NCI-H1105 treated with DMSO at 0.1 percent for 48 hours (cell line): ENCODE results near the gene ADGRL3.

Experiments
- DNase-seq: peaks from one replicate; lab custom pipeline; 2025; lab: John Stamatoyannopoulos, UW

Gene ADGRL3

DNA sequence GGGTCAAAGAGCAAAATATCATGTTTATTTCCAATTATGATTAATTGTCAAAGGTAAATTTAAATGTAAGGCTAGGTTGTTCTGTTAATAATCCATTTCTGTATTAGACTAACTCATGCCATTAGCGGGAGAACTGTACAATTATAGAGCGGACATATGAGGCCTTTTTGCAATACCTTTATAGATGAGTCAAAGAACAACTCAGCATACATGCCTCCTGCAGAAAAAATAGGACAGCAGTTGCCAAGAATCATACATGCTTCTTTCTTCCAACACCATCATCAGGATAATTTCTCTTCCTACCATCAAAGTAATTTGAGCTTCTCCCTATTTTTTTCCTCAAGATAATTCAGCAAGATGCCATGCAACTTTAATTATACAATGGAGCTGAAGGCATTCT, 917.8 kb downstream of the ADGRL3 start:
- DNase-seq = no peak

DNA sequence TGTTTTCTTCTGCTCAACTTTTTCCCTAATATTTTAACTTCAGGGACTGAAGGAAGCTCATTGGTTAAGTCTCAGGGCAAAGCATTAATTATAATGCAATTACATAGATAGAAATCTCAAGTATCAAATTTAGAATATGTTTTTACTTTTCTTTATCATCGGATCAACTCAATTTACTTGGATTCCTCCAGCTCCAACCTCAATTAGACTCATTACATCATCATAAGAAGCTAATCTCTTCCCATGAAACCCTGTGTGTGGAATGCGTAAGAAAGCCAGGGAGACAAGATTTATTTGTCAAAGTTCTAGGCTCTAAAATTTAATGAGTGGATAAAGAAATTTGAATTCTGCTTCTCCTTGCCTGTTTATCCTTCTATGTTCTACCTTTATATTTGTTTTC, 918.4 kb downstream of the ADGRL3 start:
- DNase-seq = no peak

DNA sequence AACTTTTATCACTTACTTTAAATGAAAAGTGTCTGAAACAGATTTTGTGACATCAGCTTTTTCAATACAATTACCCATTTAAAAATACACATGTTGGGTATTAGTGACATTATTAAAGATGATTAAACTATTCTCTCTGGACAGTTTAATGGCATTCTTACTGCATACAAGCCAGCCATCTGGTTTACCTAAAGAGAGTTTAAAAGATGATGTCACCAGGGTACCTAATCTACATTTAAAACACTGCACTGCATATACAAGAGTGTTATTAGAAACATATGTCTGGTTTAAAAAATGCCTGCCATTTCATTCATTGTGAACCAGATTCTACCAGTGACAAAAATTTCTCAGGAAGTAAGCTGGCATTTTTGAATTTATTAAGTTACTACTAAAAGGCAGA, 919.1 kb downstream of the ADGRL3 start:
- DNase-seq = no peak

DNA sequence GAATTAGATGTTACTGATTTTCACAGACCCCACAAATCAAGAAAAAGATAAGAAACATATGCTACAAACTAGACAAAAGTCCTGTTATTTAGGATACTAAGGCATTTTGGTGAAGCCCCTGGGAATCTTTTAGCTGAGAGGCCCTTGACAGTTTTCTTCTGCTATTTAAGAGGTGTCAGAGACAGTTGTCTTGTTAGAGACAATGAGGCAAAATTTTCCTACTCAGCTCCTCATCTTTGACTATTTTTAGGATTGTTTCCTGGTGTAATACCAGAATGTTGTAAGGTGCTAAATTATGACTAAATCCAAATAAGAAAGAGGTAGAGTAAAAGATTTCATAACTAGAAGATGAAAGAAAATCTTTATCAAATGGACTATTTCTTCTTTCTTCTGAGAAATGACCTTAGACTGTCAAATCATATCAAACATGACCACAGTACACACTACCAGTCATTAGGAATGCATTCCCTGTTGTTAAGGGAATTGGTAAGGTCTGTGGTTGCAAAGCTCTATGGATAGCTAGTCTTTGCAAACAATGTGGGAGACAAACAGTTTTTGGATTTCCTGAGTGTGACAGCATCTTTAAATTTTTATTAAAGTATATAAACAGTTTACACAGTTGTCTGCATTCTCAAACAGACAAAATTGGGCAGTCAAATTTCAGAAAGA, 926.1 kb downstream of the ADGRL3 start:
- no peak for DNase-seq
